OCI-LY1 (cell line): ENCODE results near the gene FAM216A.

Experiments
- H2AFZ ChIP-seq: fragments of 200-600 bp; sonication (generic), shearing (Covaris generic); 2 replicates; pipeline ENCODE4 v1.6.0; 2014; ENCODE audit warnings: antibody characterized with exemption, mild to moderate bottlenecking, low read length
- H3F3A ChIP-seq: fragments of 200-600 bp; sonication (generic), shearing (Covaris generic); 2 replicates; pipeline ENCODE4 v1.6.0; 2014; ENCODE audit warnings: mild to moderate bottlenecking, antibody characterized with exemption, low read length, moderate library complexity; ENCODE audit not compliant: insufficient read depth
- H3K27ac ChIP-seq: fragments of 200-600 bp; sonication (generic); 2 replicates; pipeline ENCODE4 v1.5.1; 2014; ENCODE audit warnings: low read length, mixed run types, mild to moderate bottlenecking, low read depth; ENCODE audit not compliant: poor library complexity, severe bottlenecking
- H3K27me3 ChIP-seq: fragments of 200-600 bp; sonication (generic); 2 replicates; pipeline ENCODE4 v1.6.0; 2014; ENCODE audit warnings: antibody characterized with exemption, mild to moderate bottlenecking, low read length, moderate library complexity; ENCODE audit not compliant: insufficient read depth
- H3K36me3 ChIP-seq: fragments of 200-600 bp; sonication (generic); 2 replicates; pipeline ENCODE4 v1.6.1; 2014; ENCODE audit warnings: mild to moderate bottlenecking, antibody characterized with exemption, low read length, moderate library complexity, mixed read lengths; ENCODE audit not compliant: insufficient read depth
- H3K4me1 ChIP-seq: fragments of 200-600 bp; sonication (generic); 2 replicates; pipeline ENCODE4 v1.5.1; 2014; ENCODE audit warnings: mild to moderate bottlenecking, low read length, moderate library complexity; ENCODE audit not compliant: insufficient read depth, severe bottlenecking
- H3K4me2 ChIP-seq: fragments of 200-600 bp; sonication (generic), shearing (Covaris generic); 2 replicates; pipeline ENCODE4 v1.6.1; 2014; ENCODE audit warnings: low read length
- H3K4me3 ChIP-seq: fragments of 200-600 bp; sonication (generic); 2 replicates; pipeline ENCODE4 v1.5.1; 2014; ENCODE audit warnings: low read length, low read depth, mild to moderate bottlenecking, mixed read lengths; ENCODE audit not compliant: poor library complexity, severe bottlenecking
- H3K79me2 ChIP-seq: fragments of 200-600 bp; shearing (Covaris generic); 2 replicates; pipeline ENCODE4 v1.6.1; 2016; ENCODE audit warnings: mixed run types, low read length, mixed read lengths; ENCODE audit not compliant: insufficient read depth
- H3K9ac ChIP-seq: fragments of 200-600 bp; sonication (generic), shearing (Covaris generic); 2 replicates; pipeline ENCODE4 v1.6.1; 2014; ENCODE audit warnings: mild to moderate bottlenecking, low read length, mixed read lengths
- H3K9me2 ChIP-seq: fragments of 200-600 bp; sonication (generic), shearing (Covaris generic); 2 replicates; pipeline ENCODE4 v1.6.1; 2014; ENCODE audit warnings: low read depth, mild to moderate bottlenecking, low read length, mixed read lengths
- H3K9me3 ChIP-seq: fragments of 200-600 bp; shearing (Covaris generic); 2 replicates; pipeline ENCODE4 v1.6.1; 2014; ENCODE audit warnings: low read length, mixed read lengths
- H4K20me1 ChIP-seq: fragments of 200-600 bp; sonication (generic), shearing (Covaris generic); 2 replicates; pipeline ENCODE4 v1.6.0; 2016; ENCODE audit warnings: mild to moderate bottlenecking, low read length; ENCODE audit not compliant: insufficient read depth
- EZH2 ChIP-seq: fragments of 200-600 bp; sonication (generic), shearing (Covaris generic); IDR thresholded peaks from 2 replicates; pipeline ENCODE4 v1.8.0; 2017; ENCODE audit warnings: borderline replicate concordance, mixed run types, mild to moderate bottlenecking, antibody characterized with exemption, low read length, moderate library complexity, mixed read lengths
- TF ChIP-seq, protein P1 (sequence below): fragments of 200-600 bp; sonication (generic), shearing (Covaris generic); IDR thresholded peaks from 2 replicates; pipeline ENCODE4 v1.5.1; 2017; ENCODE audit warnings: mild to moderate bottlenecking, antibody characterized with exemption, low read length, moderate library complexity, mixed read lengths

Gene FAM216A

GRCh38 chr12:110503432-110503831, 34.8 kb downstream of the FAM216A start:
- Histone ChIP-seq H2AFZ (no peak overlapping the region), H3K36me3 (peaks cover 6% of the 10 kb centered on the region; the same call in 1 of the 2 replicates), H3K4me3 (no peak overlapping the region), H3K4me2 (no peak overlapping the region), H3K27ac (no peak overlapping the region), H3K9me2 (no peaks in the 10 kb centered on the region), H3K9ac (no peak overlapping the region), H4K20me1 (no peaks in the 10 kb centered on the region), H3K9me3 (no peaks in the 10 kb centered on the region), H3K27me3 (no peaks in the 10 kb centered on the region), H3F3A (no peaks in the 10 kb centered on the region), H3K4me1 (peaks cover 27% of the 10 kb centered on the region), H3K79me2 (peaks cover 32% of the 10 kb centered on the region)
- TF ChIP-seq, protein P1, sequence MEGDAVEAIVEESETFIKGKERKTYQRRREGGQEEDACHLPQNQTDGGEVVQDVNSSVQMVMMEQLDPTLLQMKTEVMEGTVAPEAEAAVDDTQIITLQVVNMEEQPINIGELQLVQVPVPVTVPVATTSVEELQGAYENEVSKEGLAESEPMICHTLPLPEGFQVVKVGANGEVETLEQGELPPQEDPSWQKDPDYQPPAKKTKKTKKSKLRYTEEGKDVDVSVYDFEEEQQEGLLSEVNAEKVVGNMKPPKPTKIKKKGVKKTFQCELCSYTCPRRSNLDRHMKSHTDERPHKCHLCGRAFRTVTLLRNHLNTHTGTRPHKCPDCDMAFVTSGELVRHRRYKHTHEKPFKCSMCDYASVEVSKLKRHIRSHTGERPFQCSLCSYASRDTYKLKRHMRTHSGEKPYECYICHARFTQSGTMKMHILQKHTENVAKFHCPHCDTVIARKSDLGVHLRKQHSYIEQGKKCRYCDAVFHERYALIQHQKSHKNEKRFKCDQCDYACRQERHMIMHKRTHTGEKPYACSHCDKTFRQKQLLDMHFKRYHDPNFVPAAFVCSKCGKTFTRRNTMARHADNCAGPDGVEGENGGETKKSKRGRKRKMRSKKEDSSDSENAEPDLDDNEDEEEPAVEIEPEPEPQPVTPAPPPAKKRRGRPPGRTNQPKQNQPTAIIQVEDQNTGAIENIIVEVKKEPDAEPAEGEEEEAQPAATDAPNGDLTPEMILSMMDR, result no peak
- TF ChIP-seq EZH2, result no peak

GRCh38 chr12:110505332-110505731, 36.7 kb downstream of the FAM216A start:
- Histone ChIP-seq H3K9ac (no peak overlapping the region), H3K4me3 (no peak overlapping the region), H3K27me3 (no peaks in the 10 kb centered on the region), H3K9me2 (no peaks in the 10 kb centered on the region), H3K36me3 (no peaks in the 10 kb centered on the region), H3K27ac (no peak overlapping the region), H3K79me2 (peaks cover 13% of the 10 kb centered on the region), H4K20me1 (no peaks in the 10 kb centered on the region), H2AFZ (no peak overlapping the region), H3K9me3 (no peaks in the 10 kb centered on the region), H3K4me2 (no peak overlapping the region), H3F3A (no peaks in the 10 kb centered on the region), H3K4me1 (peaks cover 12% of the 10 kb centered on the region)
- no peak for TF ChIP-seq EZH2
- TF ChIP-seq, protein P1, result no peak

DNA sequence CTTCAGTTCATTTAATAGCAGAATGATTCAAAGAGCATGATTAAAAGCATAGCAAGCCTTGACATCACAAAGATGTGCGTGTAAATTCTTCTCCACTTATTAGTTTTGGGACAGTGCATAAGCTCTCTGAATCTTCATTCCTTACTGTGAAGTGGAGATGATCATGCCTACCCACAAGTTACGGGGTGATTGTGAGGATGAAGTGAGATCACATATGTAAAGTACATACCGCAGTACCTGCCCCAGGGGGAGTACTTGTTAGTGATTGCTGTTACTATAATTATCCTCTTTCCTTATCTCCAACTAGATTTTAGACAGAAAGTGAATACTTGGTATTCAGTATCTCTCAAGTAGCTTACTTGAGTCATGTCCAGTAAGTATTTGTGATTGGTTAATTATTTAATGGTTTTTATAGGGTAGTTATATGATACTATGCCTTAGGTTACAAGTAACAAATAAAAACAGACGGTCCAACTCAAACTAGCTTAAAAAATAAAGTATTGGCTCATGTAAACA, 39.5 kb downstream of the FAM216A start:
- no peaks in the 10 kb centered on the region for H3K27me3 ChIP-seq
- H3K4me2 ChIP-seq, result no peak overlapping the region
- H3K4me3 ChIP-seq, result no peak overlapping the region
- no peaks in the 10 kb centered on the region for H3K9me3 ChIP-seq
- no peak overlapping the region for H3K27ac ChIP-seq
- no peaks in the 10 kb centered on the region for H3K36me3 ChIP-seq
- no peaks in the 10 kb centered on the region for H4K20me1 ChIP-seq
- H3K9me2 ChIP-seq, result no peaks in the 10 kb centered on the region
- no peaks in the 10 kb centered on the region for H3F3A ChIP-seq
- no peak overlapping the region for H3K9ac ChIP-seq
- TF ChIP-seq EZH2, result no peak
- TF ChIP-seq, protein P1, result no peak
- no peaks in the 10 kb centered on the region for H3K4me1 ChIP-seq
- H3K79me2 ChIP-seq, result no peaks in the 10 kb centered on the region
- H2AFZ ChIP-seq, result no peak overlapping the region
